HepG2 (cell line): ENCODE measurements around the gene USE1. TPM values are rescaled to one million over a fixed set of nuclear protein-coding genes. Genes with fewer than 3 reads are reported as not detected.
A peak's percentile ranks its signal among the peaks of the same experiment; 100 is the strongest.

Experiments used
- ATAC-seq: fragments of 200-7000 bp; cut with Tn5 transposase; 3 replicates; pipeline ENCODE4 v1.9.1; 2020; ENCODE audit warnings: mild to moderate bottlenecking, moderate library complexity
- BruUV-seq: library from RNA; stranded (reverse); fragments of 400-500 nt; replicated peaks from 2 replicates; lab custom pipeline; 2021; lab: Mats Ljungman, UMichigan
- CTCF ChIA-PET: fragments of 300-600 bp; formaldehyde crosslinking; extraction: SDS; loops from one replicate; lab custom pipeline; 2021; ENCODE audit warnings: low total read pairs, inconsistent platforms, low intra/inter-chr PET ratio; lab: Yijun Ruan, JAX
- POLR2A ChIA-PET: fragments of 350-600 bp; sonication (Branson Sonifier 250); formaldehyde crosslinking; loops from one replicate; lab custom pipeline; 2020; ENCODE audit warnings: antibody characterized with exemption, inconsistent platforms; lab: Yijun Ruan, JAX
- DNase-seq: peaks from one replicate; pipeline ENCODE4 v3.0.0-alpha.2; 2015; ENCODE audit warnings: low spot score
- FAIRE-seq: peaks from 3 replicates; lab custom pipeline; 2011; peaks lifted over from hg19 to GRCh38; lab: Jason Lieb, UNC
- H2AFZ ChIP-seq: one replicate; pipeline ENCODE4 v1.6.1; 2011; ENCODE audit warnings: low read length, inconsistent platforms
- H3K27ac ChIP-seq: fragments of 300-600 bp; 3 replicates; pipeline ENCODE4 v1.8.0; 2011; ENCODE audit warnings: mixed run types, mild to moderate bottlenecking, mixed read lengths, low read length, inconsistent platforms; ENCODE audit not compliant: insufficient read depth; ENCODE audit errors: extremely low read length
- H3K27me3 ChIP-seq, 2 experiments: fragments of 200-600 bp in 1 of 2; 2 replicates in 1 of 2; 3 replicates in 1 of 2; pipeline versions ENCODE4 v1.6.0 to v1.8.0; 2011; ENCODE audit warnings: low read length in 2 of 2, mild to moderate bottlenecking in 2 of 2, moderate library complexity in 2 of 2, inconsistent platforms in 1 of 2; ENCODE audit not compliant: insufficient read depth in 2 of 2, control insufficient read depth in 1 of 2
- H3K36me3 ChIP-seq, 2 experiments: fragments of 200-600 bp in 1 of 2; replicated peaks in 1 of 2; 2 replicates in 1 of 2; 3 replicates in 1 of 2; pipeline versions ENCODE4 v1.5.1 to v1.8.0; 2011; ENCODE audit warnings: low read length in 2 of 2, inconsistent platforms in 1 of 2; ENCODE audit not compliant: insufficient read depth in 2 of 2, control insufficient read depth in 1 of 2
- H3K4me1 ChIP-seq: 2 replicates; pipeline ENCODE4 v1.5.1; 2012; ENCODE audit warnings: low read length, inconsistent platforms; ENCODE audit not compliant: insufficient read depth
- H3K4me2 ChIP-seq: 2 replicates; pipeline ENCODE4 v1.6.0; 2011; ENCODE audit warnings: low read depth, low read length, inconsistent platforms
- H3K4me3 ChIP-seq, 3 experiments: fragments of 200-600 bp in 1 of 3; sonication (generic), shearing (Covaris generic) in 1 of 3; replicated peaks in 1 of 3; 2 replicates each; pipeline ENCODE4 v1.5.1; 2011 to 2016; ENCODE audit warnings: low read length in 3 of 3, inconsistent platforms in 2 of 3, low read depth in 2 of 3, mild to moderate bottlenecking in 2 of 3, control low read depth in 1 of 3, mixed read lengths in 1 of 3; ENCODE audit not compliant: insufficient read depth in 1 of 3
- H3K79me2 ChIP-seq: one replicate; pipeline ENCODE4 v1.6.1; 2011; ENCODE audit warnings: low read length, inconsistent platforms; ENCODE audit not compliant: insufficient read depth
- H3K9ac ChIP-seq: 2 replicates; pipeline ENCODE4 v1.6.0; 2011; ENCODE audit warnings: mild to moderate bottlenecking, low read depth, low read length, inconsistent platforms; ENCODE audit not compliant: insufficient read depth
- H3K9me3 ChIP-seq: 2 replicates; pipeline ENCODE4 v1.5.1; 2012; ENCODE audit warnings: mild to moderate bottlenecking, low read length
- H4K20me1 ChIP-seq: 2 replicates; pipeline ENCODE4 v1.6.0; 2011; ENCODE audit warnings: inconsistent platforms, mild to moderate bottlenecking, low read length, moderate library complexity; ENCODE audit not compliant: insufficient read depth
- DRAP1 ChIP-seq: IDR thresholded peaks from 2 replicates; pipeline ENCODE4 v1.6.1; 2016; ENCODE audit warnings: missing genetic modification reagents, missing compliant biosample characterization
- EHMT2 ChIP-seq: fragments of 200-600 bp; sonication (generic); IDR thresholded peaks from 2 replicates; pipeline ENCODE4 v1.7.0; 2017; ENCODE audit warnings: antibody characterized with exemption, low read depth, low read length, borderline replicate concordance
- GATAD2A ChIP-seq: IDR thresholded peaks from 2 replicates; pipeline ENCODE4 v1.6.1; 2016
- GFI1 ChIP-seq: sonication (generic); formaldehyde crosslinking; IDR thresholded peaks from 2 replicates; pipeline ENCODE4 v1.5.0; 2020; ENCODE audit warnings: missing genetic modification reagents, mild to moderate bottlenecking, borderline replicate concordance
- HDAC6 ChIP-seq: fragments of 200-600 bp; sonication (generic); IDR thresholded peaks from 2 replicates; pipeline ENCODE4 v1.7.0; 2017; ENCODE audit warnings: mild to moderate bottlenecking, antibody characterized with exemption, low read length, low read depth
- ISL2 ChIP-seq: sonication (generic); formaldehyde crosslinking; IDR thresholded peaks from 2 replicates; pipeline ENCODE4 v1.5.0; 2020; ENCODE audit warnings: missing genetic modification reagents
- JUN ChIP-seq: sonication (generic); formaldehyde crosslinking; IDR thresholded peaks from 2 replicates; pipeline ENCODE4 v1.4.0; 2020; ENCODE audit warnings: mild to moderate bottlenecking, missing genetic modification reagents
- KMT2B ChIP-seq: IDR thresholded peaks from 2 replicates; pipeline ENCODE4 v1.6.1; 2016; ENCODE audit warnings: missing genetic modification reagents, missing compliant biosample characterization
- MTF2 ChIP-seq: sonication (generic); formaldehyde crosslinking; IDR thresholded peaks from 2 replicates; pipeline ENCODE4 v1.5.0; 2020; ENCODE audit warnings: missing genetic modification reagents, borderline replicate concordance
- MXD1 ChIP-seq: sonication (generic); formaldehyde crosslinking; IDR thresholded peaks from 2 replicates; pipeline ENCODE4 v1.4.0; 2020; ENCODE audit warnings: mild to moderate bottlenecking, missing genetic modification reagents
- NFKB2 ChIP-seq: sonication (generic); formaldehyde crosslinking; IDR thresholded peaks from 2 replicates; pipeline ENCODE4 v1.4.0; 2020; ENCODE audit warnings: missing genetic modification reagents, borderline replicate concordance
- RXRA ChIP-seq: sonication (generic); formaldehyde crosslinking; IDR thresholded peaks from 2 replicates; pipeline ENCODE4 v1.5.1; 2020; ENCODE audit warnings: missing genetic modification reagents
- XBP1 ChIP-seq: sonication (generic); formaldehyde crosslinking; IDR thresholded peaks from 2 replicates; pipeline ENCODE4 v1.5.0; 2020; ENCODE audit warnings: missing genetic modification reagents
- ZBTB26 ChIP-seq: IDR thresholded peaks from 2 replicates; pipeline ENCODE4 v1.6.1; 2016; ENCODE audit warnings: missing compliant biosample characterization, missing genetic modification reagents, borderline replicate concordance
- ZFP36L2 ChIP-seq: sonication (generic); formaldehyde crosslinking; IDR thresholded peaks from 2 replicates; pipeline ENCODE4 v1.4.0; 2020; ENCODE audit warnings: missing genetic modification reagents
- ZMYM2 ChIP-seq: sonication (generic); formaldehyde crosslinking; IDR thresholded peaks from 2 replicates; pipeline ENCODE4 v1.8.0; 2022; ENCODE audit warnings: mild to moderate bottlenecking, missing genetic modification reagents
- ZNF83 ChIP-seq: sonication (generic); formaldehyde crosslinking; IDR thresholded peaks from 2 replicates; pipeline ENCODE4 v1.4.0; 2020; ENCODE audit warnings: missing genetic modification reagents, mild to moderate bottlenecking, borderline replicate concordance
- ZSCAN9 ChIP-seq: IDR thresholded peaks from 2 replicates; pipeline ENCODE4 v1.6.1; 2016; ENCODE audit warnings: borderline replicate concordance
- WGBS: methylation state at CpG from one replicate; pipeline ENCODE4 v1.1.6; 2017; ENCODE audit warnings: low lambda C conversion rate; 5-methylcytosine and 5-hydroxymethylcytosine counted together
- in situ Hi-C: cut with HindIII; loops from 2 replicates; pipeline ENCODE4 v1.10.0; 2017; ENCODE audit warnings: low pct_unique_long_range_greater_than_20kb; ENCODE audit not compliant: extremely low pct_ligation_motif_present
- intact Hi-C: fragments of 100-400 bp; cut with micrococcal nuclease; formaldehyde crosslinking; loops from one replicate; pipeline ENCODE4 v1.10.0; 2022; ENCODE audit not compliant: unreplicated experiment
- polyA plus RNA-seq, 8 experiments: library from polyadenylated mRNA; depleted of rRNA in 3 of 8; stranded (reverse) in 7 of 8; unstranded in 1 of 8; fragments of >200 nt; fragmentation: Illumina TruSeq in 4 of 8; extraction: Trizol in 4 of 8; gene quantifications; 2 replicates each; pipeline versions ENCODE4 v1.2.1 to v1.2.3, GENCODE V29; 2011 to 2016; ENCODE audit warnings: low read depth in 4 of 8, missing spikeins in 1 of 8, mixed read lengths in 1 of 8; ENCODE audit not compliant: insufficient read depth in 1 of 8
- total RNA-seq, 5 experiments: library from RNA; depleted of rRNA; stranded (reverse); fragments of >200 nt; fragmentation: Illumina TruSeq; extraction: Trizol; gene quantifications; 2 replicates each; pipeline ENCODE4 v1.2.3, GENCODE V29; 2016; ENCODE audit warnings: low read depth in 1 of 5
- TF ChIP-seq, protein P1 (sequence below): sonication (generic); formaldehyde crosslinking; IDR thresholded peaks from 2 replicates; pipeline ENCODE4 v1.5.1; 2020; ENCODE audit warnings: mild to moderate bottlenecking, missing genetic modification reagents

USE1 gene
- total and polyA plus RNA-seq, 2 of the 13 experiments (the other 11 are each of a cell fraction or from before 2014, with no cell fraction given), result 9.9 to 17.6 TPM

- CTCF ChIA-PET, result no interaction called here
- peak; percentile 40 for ATAC-seq
- intact Hi-C loops, result no loop called here
- TF ChIP-seq NFKB2 (CRISPR knock-in tag) (no peak; the same call in 1 of the 2 replicates), ZFP36L2 (CRISPR knock-in tag) (no peak), GATAD2A (CRISPR knock-in tag) (peak; percentile 95), ISL2 (CRISPR knock-in tag) (peak; percentile 89), ZSCAN9 (CRISPR knock-in tag) (peak; percentile 59; the same call in 1 of the 2 replicates), DRAP1 (CRISPR knock-in tag) (0 out of 2 replicates have a peak, but pooled peaks have one; percentile 28), MTF2 (CRISPR knock-in tag) (0 out of 2 replicates have a peak, but pooled peaks have one; percentile 61), ZBTB26 (CRISPR knock-in tag) (no peak), KMT2B (CRISPR knock-in tag) (peak; percentile 35; the same call in 1 of the 2 replicates), XBP1 (no peak), ZNF83 (CRISPR knock-in tag) (0 out of 2 replicates have a peak, but pooled peaks have one; percentile 3), RXRA (CRISPR knock-in tag) (peak; percentile 99), JUN (CRISPR knock-in tag) (no peak), ZMYM2 (peak; percentile 68; the same call in 1 of the 2 replicates), EHMT2 (no peak), HDAC6 (no peak), MXD1 (peak; percentile 63), GFI1 (CRISPR knock-in tag) (peak; percentile 95)
- TF ChIP-seq, protein P1, sequence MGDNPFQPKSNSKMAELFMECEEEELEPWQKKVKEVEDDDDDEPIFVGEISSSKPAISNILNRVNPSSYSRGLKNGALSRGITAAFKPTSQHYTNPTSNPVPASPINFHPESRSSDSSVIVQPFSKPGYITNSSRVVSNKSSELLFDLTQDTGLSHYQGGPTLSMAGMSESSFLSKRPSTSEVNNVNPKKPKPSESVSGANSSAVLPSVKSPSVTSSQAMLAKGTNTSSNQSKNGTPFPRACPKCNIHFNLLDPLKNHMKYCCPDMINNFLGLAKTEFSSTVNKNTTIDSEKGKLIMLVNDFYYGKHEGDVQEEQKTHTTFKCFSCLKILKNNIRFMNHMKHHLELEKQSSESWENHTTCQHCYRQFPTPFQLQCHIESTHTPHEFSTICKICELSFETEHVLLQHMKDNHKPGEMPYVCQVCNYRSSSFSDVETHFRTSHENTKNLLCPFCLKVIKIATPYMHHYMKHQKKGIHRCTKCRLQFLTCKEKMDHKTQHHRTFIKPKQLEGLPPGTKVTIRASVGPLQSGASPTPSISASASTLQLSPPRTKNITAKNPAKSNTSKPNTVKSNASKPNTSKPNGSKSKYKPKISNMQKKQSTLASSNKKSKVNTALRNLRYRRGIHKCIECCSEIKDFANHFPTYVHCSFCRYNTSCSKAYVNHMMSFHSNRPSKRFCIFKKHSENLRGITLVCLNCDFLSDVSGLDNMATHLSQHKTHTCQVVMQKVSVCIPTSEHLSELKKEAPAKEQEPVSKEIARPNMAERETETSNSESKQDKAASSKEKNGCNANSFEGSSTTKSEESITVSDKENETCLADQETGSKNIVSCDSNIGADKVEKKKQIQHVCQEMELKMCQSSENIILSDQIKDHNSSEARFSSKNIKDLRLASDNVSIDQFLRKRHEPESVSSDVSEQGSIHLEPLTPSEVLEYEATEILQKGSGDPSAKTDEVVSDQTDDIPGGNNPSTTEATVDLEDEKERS (CRISPR knock-in tag), result peak; percentile 75; the same call in 1 of the 2 replicates
Observed at GRCh38 chr19:17248011-17248776, 33.0 kb downstream of the USE1 start.

More at GRCh38 chr19:17248011-17248776, 33.0 kb downstream of the USE1 start:
- in situ Hi-C loops, result no loop called here
- DNase-seq (peak; percentile 83), FAIRE-seq (peak; percentile 80)
- no peak overlapping the region for H2AFZ ChIP-seq
- peak overlapping the region; percentile 83 for H3K27ac ChIP-seq
- no peaks in the 10 kb centered on the region for H3K36me3 ChIP-seq
- POLR2A ChIA-PET, result interaction anchor here (1.0 to 5.0 kb wide), 14 partner anchors 8 to 61 kb away, joined by 3 to 52 read pairs (median 6); partner anchors contain the start of genes BABAM1, DDA1, MRPL34 and OCEL1
- 30% methylated on average over 3 of the region's 21 CpGs for WGBS
- TSS peak; percentile 85 for BruUV-seq
- H4K20me1 ChIP-seq, result peaks cover 2% of the 10 kb centered on the region; the same call in 1 of the 2 replicates
- H3K4me3 ChIP-seq, result peak overlapping the region; percentile 27 to 77 (median 27); a peak in 4 of 6 replicates
- H3K9ac ChIP-seq, result peak overlapping the region; percentile 66
- no peaks in the 10 kb centered on the region for H3K27me3 ChIP-seq
- H3K4me1 ChIP-seq, result peaks cover 45% of the 10 kb centered on the region
- H3K4me2 ChIP-seq, result peak overlapping the region; percentile 90
- peaks cover 19% of the 10 kb centered on the region for H3K79me2 ChIP-seq
- H3K9me3 ChIP-seq, result no peaks in the 10 kb centered on the region
